HEK293 (cell line): ENCODE results near the gene CD109.
"Not testable (repeated sequence)": the region's sequence is repeated elsewhere in the genome, so short reads cannot be mapped to it uniquely, and the experiment has no call there.

Source experiments
- CTCF ChIA-PET: fragments of 350-600 bp; formaldehyde crosslinking; extraction: SDS; loops from one replicate; lab custom pipeline; 2021; ENCODE audit warnings: antibody characterized with exemption; lab: Yijun Ruan, JAX
- POLR2A ChIA-PET: fragments of 300-600 bp; formaldehyde crosslinking; extraction: SDS; loops from one replicate; lab custom pipeline; 2020; ENCODE audit warnings: antibody characterized with exemption, inconsistent platforms; lab: Yijun Ruan, JAX
- H3K27ac ChIP-seq: fragments of 200-500 bp; sonication (Bioruptor generic); 2 replicates; pipeline ENCODE4 v1.5.1; 2014; ENCODE audit warnings: low read depth, low read length, control low read depth, inconsistent platforms; ENCODE audit errors: extremely low read depth
- H3K36me3 ChIP-seq, 2 experiments: fragments of 200-500 bp in 1 of 2; sonication (Bioruptor generic) in 1 of 2; 1 replicate in 1 of 2; 2 replicates in 1 of 2; pipeline ENCODE4 v1.5.1; 2014 to 2017; ENCODE audit warnings: inconsistent platforms in 2 of 2, low read length in 2 of 2; ENCODE audit not compliant: control insufficient read depth in 2 of 2, insufficient read depth in 1 of 2
- H3K4me1 ChIP-seq: fragments of 200-500 bp; sonication (Bioruptor generic); 2 replicates; pipeline ENCODE4 v1.5.1; 2014; ENCODE audit warnings: mild to moderate bottlenecking, low read length, inconsistent platforms; ENCODE audit not compliant: control insufficient read depth, insufficient read depth
- H3K4me3 ChIP-seq: 2 replicates; pipeline ENCODE4 v1.5.1; 2011; ENCODE audit warnings: low read depth, mild to moderate bottlenecking, control low read depth, low read length, moderate library complexity
- H3K9me3 ChIP-seq: fragments of 200-500 bp; sonication (Bioruptor generic); 2 replicates; pipeline ENCODE4 v1.5.1; 2014; ENCODE audit warnings: low read depth, low read length, inconsistent platforms; ENCODE audit not compliant: control insufficient read depth, insufficient read depth
- GFI1B ChIP-seq: fragments of 450-650 bp; formaldehyde crosslinking; IDR thresholded peaks from 2 replicates; pipeline ENCODE4 v1.5.1; 2016; ENCODE audit warnings: missing biosample characterization, missing genetic modification characterization
- GLIS1 ChIP-seq: fragments of 450-650 bp; formaldehyde crosslinking; IDR thresholded peaks from 2 replicates; pipeline ENCODE4 v1.5.1; 2016; ENCODE audit warnings: missing biosample characterization, missing genetic modification characterization
- SP7 ChIP-seq: fragments of 450-650 bp; formaldehyde crosslinking; IDR thresholded peaks from 2 replicates; pipeline ENCODE4 v1.5.1; 2016; ENCODE audit warnings: missing biosample characterization, missing genetic modification characterization
- ZNF184 ChIP-seq: fragments of 450-650 bp; IDR thresholded peaks from 2 replicates; pipeline ENCODE4 v1.5.1; 2018; ENCODE audit warnings: missing biosample characterization, mild to moderate bottlenecking, missing genetic modification characterization
- ZNF221 ChIP-seq: fragments of 450-650 bp; formaldehyde crosslinking; IDR thresholded peaks from 2 replicates; pipeline ENCODE4 v1.5.1; 2017; ENCODE audit warnings: missing biosample characterization, missing genetic modification characterization, borderline replicate concordance
- ZNF223 ChIP-seq: fragments of 450-650 bp; formaldehyde crosslinking; IDR thresholded peaks from 2 replicates; pipeline ENCODE4 v1.5.1; 2016; ENCODE audit warnings: missing biosample characterization, missing genetic modification characterization
- ZNF239 ChIP-seq: fragments of 450-650 bp; formaldehyde crosslinking; IDR thresholded peaks from 2 replicates; pipeline ENCODE4 v1.5.1; 2016; ENCODE audit warnings: missing biosample characterization, missing genetic modification characterization
- ZNF600 ChIP-seq: fragments of 450-650 bp; formaldehyde crosslinking; IDR thresholded peaks from 2 replicates; pipeline ENCODE4 v1.5.1; 2016; ENCODE audit warnings: missing biosample characterization, missing genetic modification characterization
- ZNF658 ChIP-seq: fragments of 450-650 bp; formaldehyde crosslinking; IDR thresholded peaks from 2 replicates; pipeline ENCODE4; 2016; ENCODE audit warnings: missing biosample characterization, missing genetic modification characterization
- ZSCAN30 ChIP-seq: fragments of 450-650 bp; IDR thresholded peaks from 2 replicates; pipeline ENCODE4 v1.5.1; 2018; ENCODE audit warnings: missing biosample characterization, mild to moderate bottlenecking, missing genetic modification characterization, moderate library complexity
- TF ChIP-seq, protein P1 (sequence below): fragments of 450-650 bp; formaldehyde crosslinking; IDR thresholded peaks from 2 replicates; pipeline ENCODE4 v1.5.1; 2017; ENCODE audit warnings: missing biosample characterization, mild to moderate bottlenecking, missing genetic modification characterization, moderate library complexity
- TF ChIP-seq, protein P2 (sequence below): fragments of 450-650 bp; formaldehyde crosslinking; IDR thresholded peaks from 2 replicates; pipeline ENCODE4 v1.5.1; 2016; ENCODE audit warnings: missing biosample characterization, missing genetic modification characterization
- TF ChIP-seq, protein P3 (sequence below): fragments of 450-650 bp; formaldehyde crosslinking; IDR thresholded peaks from 2 replicates; pipeline ENCODE4 v1.5.1; 2016; ENCODE audit warnings: missing biosample characterization, missing genetic modification characterization
- TF ChIP-seq, protein P4 (sequence below): fragments of 450-650 bp; formaldehyde crosslinking; IDR thresholded peaks from 2 replicates; pipeline ENCODE4 v1.5.1; 2016; ENCODE audit warnings: missing biosample characterization, missing genetic modification characterization
- TF ChIP-seq, protein P5 (sequence below): fragments of 450-650 bp; formaldehyde crosslinking; IDR thresholded peaks from 2 replicates; pipeline ENCODE4 v1.5.1; 2017; ENCODE audit warnings: missing biosample characterization, missing genetic modification characterization
- TF ChIP-seq, protein P6 (sequence below): fragments of 450-650 bp; formaldehyde crosslinking; IDR thresholded peaks from 2 replicates; pipeline ENCODE4 v1.5.1; 2016; ENCODE audit warnings: missing biosample characterization, missing genetic modification characterization

The CD109 gene

DNA sequence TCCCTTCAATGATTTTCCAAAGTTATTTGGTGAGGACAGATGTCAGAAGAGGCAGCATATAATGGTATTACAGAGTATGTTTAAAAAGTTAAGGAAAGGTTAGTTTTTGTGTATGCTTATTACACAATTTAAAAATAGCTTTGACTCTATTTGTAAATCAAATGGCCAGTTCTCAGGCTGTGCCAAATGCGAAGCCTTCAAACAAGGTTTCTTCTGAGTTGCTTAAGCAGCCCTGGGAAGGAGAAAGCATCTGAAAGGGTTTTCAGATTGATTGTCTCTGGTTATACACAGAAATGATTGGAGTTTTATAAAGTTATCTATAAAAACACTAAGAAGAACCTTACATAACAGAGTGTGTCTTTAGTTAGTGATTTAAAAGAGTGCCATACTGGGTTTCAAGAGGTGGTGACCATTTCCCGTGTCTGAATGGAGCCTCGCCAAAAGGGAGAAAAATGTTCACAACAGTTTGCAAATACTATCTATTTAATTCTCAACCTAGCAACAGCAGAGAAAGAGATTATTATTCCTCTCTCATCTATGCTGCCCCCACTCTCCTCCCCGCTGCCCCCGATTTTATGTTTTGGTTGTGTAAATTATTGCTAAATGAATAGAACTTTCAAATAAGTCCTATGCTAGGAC is 16.7 kb downstream of the CD109 start:
- Histone ChIP-seq H3K36me3 (no peaks in the 10 kb centered on the region), H3K9me3 (no peaks in the 10 kb centered on the region), H3K4me3 (no peak overlapping the region), H3K4me1 (peaks cover 14% of the 10 kb centered on the region), H3K27ac (no peak overlapping the region)
- POLR2A ChIA-PET = no interaction called here
- CTCF ChIA-PET = interaction anchor here (0.7 to 7.2 kb wide), 5 partner anchors 12 to 404 kb away, joined by 3 to 40 read pairs (median 3); no protein-coding TSS in a partner anchor
- TF ChIP-seq ZNF223 = no peak
- TF ChIP-seq GFI1B (tag by site-specific recombination) = no peak
- no peak for TF ChIP-seq ZNF658 (tag by site-specific recombination)
- TF ChIP-seq ZSCAN30 (tag by site-specific recombination) = no peak
- no peak for TF ChIP-seq ZNF221 (tag by site-specific recombination)
- TF ChIP-seq, protein P1, sequence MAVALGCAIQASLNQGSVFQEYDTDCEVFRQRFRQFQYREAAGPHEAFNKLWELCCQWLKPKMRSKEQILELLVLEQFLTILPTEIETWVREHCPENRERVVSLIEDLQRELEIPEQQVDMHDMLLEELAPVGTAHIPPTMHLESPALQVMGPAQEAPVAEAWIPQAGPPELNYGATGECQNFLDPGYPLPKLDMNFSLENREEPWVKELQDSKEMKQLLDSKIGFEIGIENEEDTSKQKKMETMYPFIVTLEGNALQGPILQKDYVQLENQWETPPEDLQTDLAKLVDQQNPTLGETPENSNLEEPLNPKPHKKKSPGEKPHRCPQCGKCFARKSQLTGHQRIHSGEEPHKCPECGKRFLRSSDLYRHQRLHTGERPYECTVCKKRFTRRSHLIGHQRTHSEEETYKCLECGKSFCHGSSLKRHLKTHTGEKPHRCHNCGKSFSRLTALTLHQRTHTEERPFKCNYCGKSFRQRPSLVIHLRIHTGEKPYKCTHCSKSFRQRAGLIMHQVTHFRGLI (tag by site-specific recombination) = no peak
- TF ChIP-seq ZNF239 (tag by site-specific recombination) = no peak
- no peak for TF ChIP-seq GLIS1 (tag by site-specific recombination)

DNA sequence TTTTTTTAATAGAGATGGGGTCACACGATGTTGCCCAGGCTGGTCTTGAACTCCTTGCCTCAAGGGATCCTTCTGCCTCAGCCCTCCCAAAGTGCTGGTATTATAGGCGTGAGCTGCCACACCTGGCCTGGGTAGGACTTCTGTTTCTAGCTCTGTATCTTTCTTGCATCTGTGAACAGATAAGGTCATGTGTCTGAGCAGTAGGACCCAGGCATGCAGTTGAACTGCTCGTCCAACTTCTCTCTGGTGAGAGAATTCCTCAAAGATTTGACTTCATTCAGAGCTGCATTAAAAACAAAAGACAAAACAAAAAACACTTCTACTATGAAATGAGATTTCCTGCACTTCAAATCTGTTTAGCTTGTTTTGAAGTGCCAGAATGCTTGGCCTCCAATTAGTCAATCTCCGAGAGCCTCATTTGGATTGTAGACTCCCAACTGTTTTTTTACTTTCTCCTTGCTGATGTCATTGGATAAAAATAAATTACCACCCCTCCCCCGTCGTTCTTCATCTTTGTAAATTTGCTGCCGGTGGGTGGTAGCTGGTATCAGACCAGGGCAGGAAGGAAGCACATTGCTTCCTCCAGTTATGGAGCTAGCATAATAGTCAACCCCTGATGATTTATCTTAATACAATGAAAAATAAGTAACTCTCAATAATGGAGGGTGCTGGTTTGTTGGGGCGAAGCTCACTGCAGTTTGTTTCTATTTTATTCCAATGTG is 17.6 kb downstream of the CD109 start:
- Histone ChIP-seq H3K36me3 (no peaks in the 10 kb centered on the region), H3K27ac (no peak overlapping the region)
- POLR2A ChIA-PET = interaction anchor here (0.7 to 1.4 kb wide), 3 partner anchors 10 to 57 kb away, joined by 3 to 4 read pairs (median 3); no protein-coding TSS in a partner anchor

DNA sequence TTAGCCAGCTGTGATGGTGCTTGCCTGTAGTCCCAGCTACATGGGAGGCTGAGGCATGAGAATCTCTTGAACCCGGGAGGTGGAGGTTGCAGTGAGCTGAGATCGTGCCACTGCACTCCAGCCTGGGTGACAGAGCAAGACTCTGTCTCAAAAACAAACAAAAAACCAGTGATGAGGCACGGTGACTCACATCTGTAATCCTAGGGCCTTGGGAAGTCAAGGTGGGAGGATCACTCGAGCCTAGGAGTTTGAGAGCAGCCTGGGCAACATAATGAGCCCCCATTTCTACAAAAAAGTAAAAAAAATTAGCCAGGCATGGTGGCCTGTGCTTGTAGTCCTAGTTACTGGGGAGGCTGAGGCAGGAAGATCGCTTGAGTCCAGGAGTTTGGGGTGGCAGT is 19.1 kb downstream of the CD109 start:
- H3K4me3 ChIP-seq, H3K9me3 ChIP-seq, H3K36me3 ChIP-seq, POLR2A ChIA-PET, H3K27ac ChIP-seq: not testable (repeated sequence)
- peaks cover 14% of the 10 kb centered on the region for H3K4me1 ChIP-seq
- TF ChIP-seq, protein P2, sequence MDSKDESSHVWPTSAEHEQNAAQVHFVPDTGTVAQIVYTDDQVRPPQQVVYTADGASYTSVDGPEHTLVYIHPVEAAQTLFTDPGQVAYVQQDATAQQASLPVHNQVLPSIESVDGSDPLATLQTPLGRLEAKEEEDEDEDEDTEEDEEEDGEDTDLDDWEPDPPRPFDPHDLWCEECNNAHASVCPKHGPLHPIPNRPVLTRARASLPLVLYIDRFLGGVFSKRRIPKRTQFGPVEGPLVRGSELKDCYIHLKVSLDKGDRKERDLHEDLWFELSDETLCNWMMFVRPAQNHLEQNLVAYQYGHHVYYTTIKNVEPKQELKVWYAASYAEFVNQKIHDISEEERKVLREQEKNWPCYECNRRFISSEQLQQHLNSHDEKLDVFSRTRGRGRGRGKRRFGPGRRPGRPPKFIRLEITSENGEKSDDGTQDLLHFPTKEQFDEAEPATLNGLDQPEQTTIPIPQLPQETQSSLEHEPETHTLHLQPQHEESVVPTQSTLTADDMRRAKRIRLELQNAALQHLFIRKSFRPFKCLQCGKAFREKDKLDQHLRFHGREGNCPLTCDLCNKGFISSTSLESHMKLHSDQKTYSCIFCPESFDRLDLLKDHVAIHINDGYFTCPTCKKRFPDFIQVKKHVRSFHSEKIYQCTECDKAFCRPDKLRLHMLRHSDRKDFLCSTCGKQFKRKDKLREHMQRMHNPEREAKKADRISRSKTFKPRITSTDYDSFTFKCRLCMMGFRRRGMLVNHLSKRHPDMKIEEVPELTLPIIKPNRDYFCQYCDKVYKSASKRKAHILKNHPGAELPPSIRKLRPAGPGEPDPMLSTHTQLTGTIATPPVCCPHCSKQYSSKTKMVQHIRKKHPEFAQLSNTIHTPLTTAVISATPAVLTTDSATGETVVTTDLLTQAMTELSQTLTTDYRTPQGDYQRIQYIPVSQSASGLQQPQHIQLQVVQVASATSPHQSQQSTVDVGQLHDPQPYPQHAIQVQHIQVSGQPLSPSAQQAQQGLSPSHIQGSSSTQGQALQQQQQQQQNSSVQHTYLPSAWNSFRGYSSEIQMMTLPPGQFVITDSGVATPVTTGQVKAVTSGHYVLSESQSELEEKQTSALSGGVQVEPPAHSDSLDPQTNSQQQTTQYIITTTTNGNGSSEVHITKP (tag by site-specific recombination) = peak; percentile 29; the same call in 1 of the 2 replicates
- peak; percentile 36; the same call in 1 of the 2 replicates for TF ChIP-seq ZNF600 (tag by site-specific recombination)
- 0 out of 2 replicates have a peak, but pooled peaks have one; percentile 22 for TF ChIP-seq SP7 (tag by site-specific recombination)
- TF ChIP-seq, protein P3, sequence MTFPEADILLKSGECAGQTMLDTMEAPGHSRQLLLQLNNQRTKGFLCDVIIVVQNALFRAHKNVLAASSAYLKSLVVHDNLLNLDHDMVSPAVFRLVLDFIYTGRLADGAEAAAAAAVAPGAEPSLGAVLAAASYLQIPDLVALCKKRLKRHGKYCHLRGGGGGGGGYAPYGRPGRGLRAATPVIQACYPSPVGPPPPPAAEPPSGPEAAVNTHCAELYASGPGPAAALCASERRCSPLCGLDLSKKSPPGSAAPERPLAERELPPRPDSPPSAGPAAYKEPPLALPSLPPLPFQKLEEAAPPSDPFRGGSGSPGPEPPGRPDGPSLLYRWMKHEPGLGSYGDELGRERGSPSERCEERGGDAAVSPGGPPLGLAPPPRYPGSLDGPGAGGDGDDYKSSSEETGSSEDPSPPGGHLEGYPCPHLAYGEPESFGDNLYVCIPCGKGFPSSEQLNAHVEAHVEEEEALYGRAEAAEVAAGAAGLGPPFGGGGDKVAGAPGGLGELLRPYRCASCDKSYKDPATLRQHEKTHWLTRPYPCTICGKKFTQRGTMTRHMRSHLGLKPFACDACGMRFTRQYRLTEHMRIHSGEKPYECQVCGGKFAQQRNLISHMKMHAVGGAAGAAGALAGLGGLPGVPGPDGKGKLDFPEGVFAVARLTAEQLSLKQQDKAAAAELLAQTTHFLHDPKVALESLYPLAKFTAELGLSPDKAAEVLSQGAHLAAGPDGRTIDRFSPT (tag by site-specific recombination) = 0 out of 2 replicates have a peak, but pooled peaks have one; percentile 14
- TF ChIP-seq, protein P4, sequence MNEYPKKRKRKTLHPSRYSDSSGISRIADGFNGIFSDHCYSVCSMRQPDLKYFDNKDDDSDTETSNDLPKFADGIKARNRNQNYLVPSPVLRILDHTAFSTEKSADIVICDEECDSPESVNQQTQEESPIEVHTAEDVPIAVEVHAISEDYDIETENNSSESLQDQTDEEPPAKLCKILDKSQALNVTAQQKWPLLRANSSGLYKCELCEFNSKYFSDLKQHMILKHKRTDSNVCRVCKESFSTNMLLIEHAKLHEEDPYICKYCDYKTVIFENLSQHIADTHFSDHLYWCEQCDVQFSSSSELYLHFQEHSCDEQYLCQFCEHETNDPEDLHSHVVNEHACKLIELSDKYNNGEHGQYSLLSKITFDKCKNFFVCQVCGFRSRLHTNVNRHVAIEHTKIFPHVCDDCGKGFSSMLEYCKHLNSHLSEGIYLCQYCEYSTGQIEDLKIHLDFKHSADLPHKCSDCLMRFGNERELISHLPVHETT (tag by site-specific recombination) = 0 out of 2 replicates have a peak, but pooled peaks have one; percentile 31
- TF ChIP-seq, all 188 proteins: peak for 5; not testable (repeated sequence) for 183
- CTCF ChIA-PET = interaction anchor here (0.8 to 7.2 kb wide), 5 partner anchors 8 to 39 kb away, joined by 3 to 40 read pairs (median 5); no protein-coding TSS in a partner anchor

More for the DNA sequence above, 17.6 kb downstream of the CD109 start:
- CTCF ChIA-PET = interaction anchor here (1.0 to 7.2 kb wide), 4 partner anchors 12 to 1497 kb away, joined by 3 to 40 read pairs (median 8); no protein-coding TSS in a partner anchor
- Histone ChIP-seq H3K4me3 (no peak overlapping the region), H3K9me3 (no peaks in the 10 kb centered on the region), H3K4me1 (peaks cover 14% of the 10 kb centered on the region)
- no peak for TF ChIP-seq ZNF184 (tag by site-specific recombination)
- TF ChIP-seq, protein P5, sequence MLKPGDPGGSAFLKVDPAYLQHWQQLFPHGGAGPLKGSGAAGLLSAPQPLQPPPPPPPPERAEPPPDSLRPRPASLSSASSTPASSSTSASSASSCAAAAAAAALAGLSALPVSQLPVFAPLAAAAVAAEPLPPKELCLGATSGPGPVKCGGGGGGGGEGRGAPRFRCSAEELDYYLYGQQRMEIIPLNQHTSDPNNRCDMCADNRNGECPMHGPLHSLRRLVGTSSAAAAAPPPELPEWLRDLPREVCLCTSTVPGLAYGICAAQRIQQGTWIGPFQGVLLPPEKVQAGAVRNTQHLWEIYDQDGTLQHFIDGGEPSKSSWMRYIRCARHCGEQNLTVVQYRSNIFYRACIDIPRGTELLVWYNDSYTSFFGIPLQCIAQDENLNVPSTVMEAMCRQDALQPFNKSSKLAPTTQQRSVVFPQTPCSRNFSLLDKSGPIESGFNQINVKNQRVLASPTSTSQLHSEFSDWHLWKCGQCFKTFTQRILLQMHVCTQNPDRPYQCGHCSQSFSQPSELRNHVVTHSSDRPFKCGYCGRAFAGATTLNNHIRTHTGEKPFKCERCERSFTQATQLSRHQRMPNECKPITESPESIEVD (tag by site-specific recombination) = 0 out of 2 replicates have a peak, but pooled peaks have one; percentile 31
- TF ChIP-seq, protein P6, sequence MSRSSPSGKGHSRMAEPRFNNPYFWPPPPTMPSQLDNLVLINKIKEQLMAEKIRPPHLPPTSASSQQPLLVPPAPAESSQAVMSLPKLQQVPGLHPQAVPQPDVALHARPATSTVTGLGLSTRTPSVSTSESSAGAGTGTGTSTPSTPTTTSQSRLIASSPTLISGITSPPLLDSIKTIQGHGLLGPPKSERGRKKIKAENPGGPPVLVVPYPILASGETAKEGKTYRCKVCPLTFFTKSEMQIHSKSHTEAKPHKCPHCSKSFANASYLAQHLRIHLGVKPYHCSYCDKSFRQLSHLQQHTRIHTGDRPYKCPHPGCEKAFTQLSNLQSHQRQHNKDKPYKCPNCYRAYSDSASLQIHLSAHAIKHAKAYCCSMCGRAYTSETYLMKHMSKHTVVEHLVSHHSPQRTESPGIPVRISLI (tag by site-specific recombination) = 0 out of 2 replicates have a peak, but pooled peaks have one; percentile 13
